Erythroblast (primary cell): ENCODE data around the gene ZIC1.

ENCODE experiments used
- GATA1 ChIP-seq: IDR thresholded peaks from 2 replicates; pipeline ENCODE4 v1.6.1; 2011; ENCODE audit warnings: low read depth, mild to moderate bottlenecking, control low read depth, low read length, moderate library complexity
- POLR2A ChIP-seq: IDR thresholded peaks from 2 replicates; pipeline ENCODE4 v1.6.1; 2011; ENCODE audit warnings: mild to moderate bottlenecking, low read length

GRCh38 chr3:147392625-147392946 is 16.6 kb upstream of the ZIC1 start:
- no peak for TF ChIP-seq POLR2A
- no peak for TF ChIP-seq GATA1
